ENCODE measurements around the gene NEK10. TPM values are rescaled to one million over a fixed set of nuclear protein-coding genes. Genes with fewer than 3 reads are reported as not detected.
"Not testable (repeated sequence)": the region's sequence is repeated elsewhere in the genome, so short reads cannot be mapped to it uniquely, and the experiment has no call there.

Gene NEK10
- total and polyA plus RNA-seq, 3 donors from 2014 or later = 29.5 to 83.2 (median 56.9) TPM

DNA sequence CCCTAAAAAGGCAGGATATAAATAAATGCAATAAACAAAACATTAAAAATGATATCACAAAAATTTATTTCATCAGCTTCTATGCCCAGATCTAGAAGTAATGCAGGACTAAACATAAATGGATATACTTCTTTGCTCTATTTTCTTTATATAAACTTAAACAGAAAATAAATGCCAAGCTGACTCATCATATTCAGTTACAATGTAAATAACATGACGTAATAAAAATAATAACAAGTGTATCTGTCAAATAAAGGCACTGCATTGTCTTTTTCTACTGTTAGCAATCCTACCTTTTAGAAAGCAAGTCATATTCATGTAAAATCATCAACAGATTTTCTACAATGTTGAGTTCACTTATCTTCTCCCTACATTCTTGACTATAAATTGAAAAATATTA lies 61.6 kb downstream of the NEK10 start:
- Histone ChIP-seq H3K4me3 (no peak overlapping the region), H3K27ac (no peak overlapping the region), H3K36me3 (ENCODE audit: low read depth, missing control alignments) (no peaks in the 10 kb centered on the region), H3K9me3 (no peaks in the 10 kb centered on the region), H3K4me1 (no peaks in the 10 kb centered on the region), H3K27me3 (no peaks in the 10 kb centered on the region)
- DNase-seq = no peak
- 84 to 88% methylated on average over 1 of the region's 1 CpG for WGBS, 2 donors
- intact Hi-C loops (cut with DNase I; ENCODE audit: low total_unique reads) = no loop called here
- TF ChIP-seq, protein P1, sequence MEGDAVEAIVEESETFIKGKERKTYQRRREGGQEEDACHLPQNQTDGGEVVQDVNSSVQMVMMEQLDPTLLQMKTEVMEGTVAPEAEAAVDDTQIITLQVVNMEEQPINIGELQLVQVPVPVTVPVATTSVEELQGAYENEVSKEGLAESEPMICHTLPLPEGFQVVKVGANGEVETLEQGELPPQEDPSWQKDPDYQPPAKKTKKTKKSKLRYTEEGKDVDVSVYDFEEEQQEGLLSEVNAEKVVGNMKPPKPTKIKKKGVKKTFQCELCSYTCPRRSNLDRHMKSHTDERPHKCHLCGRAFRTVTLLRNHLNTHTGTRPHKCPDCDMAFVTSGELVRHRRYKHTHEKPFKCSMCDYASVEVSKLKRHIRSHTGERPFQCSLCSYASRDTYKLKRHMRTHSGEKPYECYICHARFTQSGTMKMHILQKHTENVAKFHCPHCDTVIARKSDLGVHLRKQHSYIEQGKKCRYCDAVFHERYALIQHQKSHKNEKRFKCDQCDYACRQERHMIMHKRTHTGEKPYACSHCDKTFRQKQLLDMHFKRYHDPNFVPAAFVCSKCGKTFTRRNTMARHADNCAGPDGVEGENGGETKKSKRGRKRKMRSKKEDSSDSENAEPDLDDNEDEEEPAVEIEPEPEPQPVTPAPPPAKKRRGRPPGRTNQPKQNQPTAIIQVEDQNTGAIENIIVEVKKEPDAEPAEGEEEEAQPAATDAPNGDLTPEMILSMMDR (IDR thresholded peaks at IDR 0.05) = no peak
- no peak for TF ChIP-seq POLR2A (IDR thresholded peaks at IDR 0.05)

DNA sequence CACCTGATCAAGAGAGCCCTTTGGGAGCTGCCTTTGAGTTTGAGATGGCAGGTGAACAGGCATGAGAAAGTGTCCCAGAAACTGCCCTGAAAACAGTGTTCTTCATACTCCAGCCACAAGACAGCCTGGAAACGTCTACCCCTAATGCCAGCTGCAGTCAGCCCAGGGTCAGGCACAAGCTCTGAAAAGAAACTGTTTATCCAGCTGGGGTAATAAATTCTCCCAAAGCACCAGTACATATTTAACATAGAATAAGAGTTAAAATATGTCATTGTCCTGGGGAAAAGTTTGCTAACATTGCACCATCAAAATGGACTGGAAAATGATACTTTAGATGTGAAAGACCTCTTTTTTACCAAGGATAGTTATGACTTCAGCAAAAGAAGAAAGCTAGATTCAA lies 66.3 kb downstream of the NEK10 start:
- no peak for DNase-seq
- intact Hi-C loops (cut with DNase I; ENCODE audit: low total_unique reads) = no loop called here

DNA sequence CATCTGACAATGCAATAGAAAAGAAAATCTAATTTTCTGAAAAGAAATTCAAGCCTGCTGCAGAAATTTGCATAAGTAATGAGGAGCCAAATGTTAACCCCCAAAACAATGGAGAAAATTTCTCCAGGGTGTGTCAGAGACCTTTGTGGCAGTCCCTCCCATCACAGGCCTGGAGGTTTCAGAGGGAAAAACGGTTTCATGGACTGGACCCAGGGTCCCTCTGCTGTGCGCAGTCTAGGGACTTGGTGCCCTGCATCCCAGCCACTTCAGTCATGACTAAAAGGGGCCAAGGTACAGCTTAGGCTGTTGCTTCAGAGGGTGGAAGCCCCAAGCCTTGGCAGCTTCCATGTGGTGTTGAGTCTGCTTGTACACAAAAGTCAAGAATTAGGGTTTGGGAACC lies 70.2 kb downstream of the NEK10 start:
- H3K36me3 ChIP-seq (ENCODE audit: low read depth, missing control alignments); intact Hi-C loops (cut with DNase I; ENCODE audit: low total_unique reads); DNase-seq; H3K4me3 ChIP-seq; H3K27me3 ChIP-seq; H3K4me1 ChIP-seq; H3K27ac ChIP-seq; H3K9me3 ChIP-seq: not testable (repeated sequence)
- 70 to 85% methylated on average over 2 of the region's 2 CpGs for WGBS, 2 donors

More for the DNA sequence above, 66.3 kb downstream of the NEK10 start:
- TF ChIP-seq, protein P1 (IDR thresholded peaks at IDR 0.05) = no peak
- TF ChIP-seq POLR2A (IDR thresholded peaks at IDR 0.05) = no peak
- Histone ChIP-seq H3K27me3 (no peaks in the 10 kb centered on the region), H3K36me3 (ENCODE audit: low read depth, missing control alignments) (no peaks in the 10 kb centered on the region), H3K4me1 (no peaks in the 10 kb centered on the region), H3K9me3 (no peaks in the 10 kb centered on the region), H3K27ac (no peak overlapping the region), H3K4me3 (no peak overlapping the region)
- 60 to 62% methylated on average over 1 of the region's 1 CpG for WGBS, 2 donors

DNA sequence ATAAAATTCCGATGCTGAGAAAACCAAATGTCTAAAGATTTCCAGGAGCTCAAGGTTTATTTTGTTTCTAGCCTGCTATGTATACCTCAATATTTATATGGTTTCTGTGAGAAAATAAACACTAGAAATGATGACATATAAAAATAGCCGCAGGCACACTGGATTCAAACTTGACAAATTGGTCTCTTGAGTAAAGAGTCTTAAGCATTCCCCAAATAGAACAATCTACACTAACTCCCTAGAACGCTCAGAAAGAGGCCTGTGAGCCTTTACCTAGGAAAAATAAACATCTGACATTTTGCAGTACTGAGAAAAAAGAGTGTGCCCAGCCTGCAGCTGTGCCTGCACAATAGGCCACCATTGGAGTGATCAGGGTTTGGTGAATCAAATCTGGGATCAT lies 75.2 kb downstream of the NEK10 start:
- no peak for DNase-seq
- Histone ChIP-seq H3K4me1 (no peaks in the 10 kb centered on the region), H3K27ac (no peak overlapping the region)

DNA sequence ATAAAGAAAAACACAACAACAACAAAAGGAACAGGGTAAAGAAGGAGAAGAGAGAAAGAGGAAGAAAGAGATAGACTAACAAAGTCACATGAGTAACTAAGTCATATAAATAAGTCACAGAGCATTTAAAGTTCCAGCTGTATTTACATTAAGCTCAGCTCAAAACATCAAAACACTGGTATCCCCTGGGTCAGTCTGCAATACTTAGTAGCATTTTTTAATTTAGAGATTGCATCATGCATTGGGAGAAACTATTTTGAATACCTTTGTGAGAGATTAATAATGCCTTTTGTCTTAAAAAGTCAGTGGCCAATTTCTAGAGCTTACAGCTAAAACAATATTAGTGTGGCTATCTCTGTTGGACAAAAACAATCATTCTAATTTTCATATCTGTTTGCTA lies 78.4 kb downstream of the NEK10 start:
- Histone ChIP-seq H3K4me1 (no peaks in the 10 kb centered on the region), H3K36me3 (ENCODE audit: low read depth, missing control alignments) (no peaks in the 10 kb centered on the region), H3K9me3 (no peaks in the 10 kb centered on the region), H3K27ac (no peak overlapping the region), H3K27me3 (no peaks in the 10 kb centered on the region), H3K4me3 (no peak overlapping the region)
- no peak for DNase-seq
- intact Hi-C loops (cut with DNase I; ENCODE audit: low total_unique reads) = no loop called here
- TF ChIP-seq, protein P1 (IDR thresholded peaks at IDR 0.05) = no peak
- no peak for TF ChIP-seq POLR2A (IDR thresholded peaks at IDR 0.05)

More for the DNA sequence above, 75.2 kb downstream of the NEK10 start:
- intact Hi-C loops (cut with DNase I; ENCODE audit: low total_unique reads) = no loop called here
- Histone ChIP-seq H3K36me3 (ENCODE audit: low read depth, missing control alignments) (no peaks in the 10 kb centered on the region), H3K9me3 (no peaks in the 10 kb centered on the region), H3K4me3 (no peak overlapping the region), H3K27me3 (no peaks in the 10 kb centered on the region)
- WGBS, 2 donors = 62 to 66% methylated on average over 3 of the region's 3 CpGs
- TF ChIP-seq POLR2A (IDR thresholded peaks at IDR 0.05) = no peak
- TF ChIP-seq, protein P1 (IDR thresholded peaks at IDR 0.05) = no peak
